Measurements from ENCODE around the gene IDH3G. TPM values are rescaled to one million over a fixed set of nuclear protein-coding genes. Genes with fewer than 3 reads are reported as not detected.

Gene IDH3G
- total RNA-seq, 1 experiment from 2014 or later = 89.4 TPM

DNA sequence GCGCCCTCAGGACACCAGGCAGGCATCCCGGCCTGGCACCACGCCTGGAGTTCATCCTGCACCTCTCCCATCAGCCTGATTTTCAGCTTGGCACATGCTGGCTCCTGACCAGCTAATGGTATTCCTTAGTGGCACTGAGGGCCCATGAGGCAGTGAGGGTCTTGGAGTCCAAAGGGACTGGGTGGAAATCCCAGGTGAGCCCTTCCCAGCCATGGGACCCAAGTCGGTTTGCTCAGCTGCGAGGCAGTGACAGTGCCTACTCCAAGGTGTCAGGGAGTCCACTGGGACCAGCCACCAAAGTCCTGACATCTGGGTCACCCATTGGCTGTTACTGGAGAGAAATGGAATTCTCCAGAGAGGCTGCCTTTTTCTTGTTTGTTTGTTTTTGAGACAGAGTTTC lies 5.2 kb upstream of the IDH3G start:
- DNase-seq (ENCODE audit: low read depth, low spot score) (no peak), ATAC-seq (no peak)
- Histone ChIP-seq H3K36me3 (ENCODE audit: control insufficient read depth, insufficient read depth, low read length) (peaks cover 3% of the 10 kb centered on the region; the same call in 1 of the 2 replicates), H3K27ac (ENCODE audit: low read length) (no peak overlapping the region), H3K27me3 (ENCODE audit: control insufficient read depth, insufficient read depth, low read length) (no peaks in the 10 kb centered on the region), H3K4me3 (ENCODE audit: low read depth in 2 of 2, low read length in 2 of 2) (no peak overlapping the region), H3K9me3 (ENCODE audit: control insufficient read depth, insufficient read depth, low read depth, low read length) (no peaks in the 10 kb centered on the region), H3K4me1 (ENCODE audit: control insufficient read depth, insufficient read depth, low read length) (peaks cover 10% of the 10 kb centered on the region)
- POLR2A ChIA-PET = no interaction called here
- no TSS peak for BruUV-seq (replicated peaks)
- in situ Hi-C loops (cut with HindIII; ENCODE audit: low pct_unique_long_range_greater_than_20kb, low sequenced_read_pairs) (no loop called here), intact Hi-C loops (cut with micrococcal nuclease; ENCODE audit: unreplicated experiment) (no loop called here)
- CTCF ChIA-PET = no interaction called here
- no peak for TF ChIP-seq SIN3A (IDR thresholded peaks at IDR 0.05; ENCODE audit: borderline replicate concordance, insufficient read depth, low read depth, low read length)
- no peak for TF ChIP-seq TCF7L2 (IDR thresholded peaks at IDR 0.05; ENCODE audit: low read depth, low read length)
- TF ChIP-seq, protein P1, sequence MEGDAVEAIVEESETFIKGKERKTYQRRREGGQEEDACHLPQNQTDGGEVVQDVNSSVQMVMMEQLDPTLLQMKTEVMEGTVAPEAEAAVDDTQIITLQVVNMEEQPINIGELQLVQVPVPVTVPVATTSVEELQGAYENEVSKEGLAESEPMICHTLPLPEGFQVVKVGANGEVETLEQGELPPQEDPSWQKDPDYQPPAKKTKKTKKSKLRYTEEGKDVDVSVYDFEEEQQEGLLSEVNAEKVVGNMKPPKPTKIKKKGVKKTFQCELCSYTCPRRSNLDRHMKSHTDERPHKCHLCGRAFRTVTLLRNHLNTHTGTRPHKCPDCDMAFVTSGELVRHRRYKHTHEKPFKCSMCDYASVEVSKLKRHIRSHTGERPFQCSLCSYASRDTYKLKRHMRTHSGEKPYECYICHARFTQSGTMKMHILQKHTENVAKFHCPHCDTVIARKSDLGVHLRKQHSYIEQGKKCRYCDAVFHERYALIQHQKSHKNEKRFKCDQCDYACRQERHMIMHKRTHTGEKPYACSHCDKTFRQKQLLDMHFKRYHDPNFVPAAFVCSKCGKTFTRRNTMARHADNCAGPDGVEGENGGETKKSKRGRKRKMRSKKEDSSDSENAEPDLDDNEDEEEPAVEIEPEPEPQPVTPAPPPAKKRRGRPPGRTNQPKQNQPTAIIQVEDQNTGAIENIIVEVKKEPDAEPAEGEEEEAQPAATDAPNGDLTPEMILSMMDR (IDR thresholded peaks at IDR 0.05) = no peak
- TF ChIP-seq POLR2AphosphoS5 (IDR thresholded peaks at IDR 0.05; ENCODE audit: low read depth, low read length) = no peak; the same call in 1 of the 2 replicates
- TF ChIP-seq REST (IDR thresholded peaks at IDR 0.05; ENCODE audit: insufficient read depth in 1 of 2, low read depth in 2 of 2, low read length in 1 of 2) = no peak

DNA sequence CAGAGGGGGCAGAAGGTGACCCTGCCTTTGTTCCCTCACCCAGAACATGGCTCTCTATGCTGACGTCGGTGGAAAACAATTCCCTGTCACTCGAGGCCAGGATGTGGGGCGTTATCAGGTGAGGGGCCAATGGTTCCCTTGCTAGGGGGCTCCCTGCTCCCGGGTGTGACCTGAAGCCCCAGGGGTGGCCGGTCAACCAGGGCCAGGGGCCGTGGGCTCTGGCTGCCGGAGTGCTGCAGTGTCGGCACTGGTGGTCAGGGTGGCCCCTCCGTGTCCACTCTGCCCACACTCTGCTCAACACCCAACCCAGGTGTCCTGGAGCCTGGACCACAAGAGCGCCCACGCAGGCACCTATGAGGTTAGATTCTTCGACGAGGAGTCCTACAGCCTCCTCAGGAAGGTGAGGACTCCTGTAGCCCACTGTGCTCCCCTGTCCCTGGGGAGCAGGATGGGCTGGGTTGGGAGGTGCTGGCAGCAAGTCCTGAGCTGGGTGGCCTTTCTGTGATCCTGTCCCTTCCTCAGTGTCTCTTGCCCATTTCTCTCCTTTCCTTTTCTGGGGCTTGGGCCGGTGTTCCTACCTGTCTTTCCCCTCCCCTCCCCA lies 3.3 kb upstream of the IDH3G start:
- ATAC-seq (no peak), DNase-seq (ENCODE audit: low read depth, low spot score) (no peak)
- intact Hi-C loops (cut with micrococcal nuclease; ENCODE audit: unreplicated experiment) (no loop called here), in situ Hi-C loops (cut with HindIII; ENCODE audit: low pct_unique_long_range_greater_than_20kb, low sequenced_read_pairs) (no loop called here)
- BruUV-seq (replicated peaks) = no TSS peak
- H3K4me1 ChIP-seq (ENCODE audit: control insufficient read depth, insufficient read depth, low read length) = peaks cover 16% of the 10 kb centered on the region
- ChIA-PET POLR2A (no interaction called here), CTCF (no interaction called here)
- no peaks in the 10 kb centered on the region for H3K27me3 ChIP-seq (ENCODE audit: control insufficient read depth, insufficient read depth, low read length)
- TF ChIP-seq, protein P1 (IDR thresholded peaks at IDR 0.05) = no peak
- no peak for TF ChIP-seq POLR2AphosphoS5 (IDR thresholded peaks at IDR 0.05; ENCODE audit: low read depth, low read length)
- TF ChIP-seq TCF7L2 (IDR thresholded peaks at IDR 0.05; ENCODE audit: low read depth, low read length) = no peak
- no peak for TF ChIP-seq SIN3A (IDR thresholded peaks at IDR 0.05; ENCODE audit: borderline replicate concordance, insufficient read depth, low read depth, low read length)
- no peak for TF ChIP-seq REST (IDR thresholded peaks at IDR 0.05; ENCODE audit: insufficient read depth in 1 of 2, low read depth in 2 of 2, low read length in 1 of 2)
- H3K36me3 ChIP-seq (ENCODE audit: control insufficient read depth, insufficient read depth, low read length) = peaks cover 3% of the 10 kb centered on the region
- no peaks in the 10 kb centered on the region for H3K9me3 ChIP-seq (ENCODE audit: control insufficient read depth, insufficient read depth, low read depth, low read length)
- no peak overlapping the region for H3K27ac ChIP-seq (ENCODE audit: low read length)
- no peak overlapping the region for H3K4me3 ChIP-seq (ENCODE audit: low read depth in 2 of 2, low read length in 2 of 2)
